GM19099 (cell line): ENCODE measurements around the gene GRHPR.

Experiments
- POLR2A ChIP-seq: IDR thresholded peaks from 3 replicates; pipeline ENCODE4 v1.6.1; 2011; ENCODE audit warnings: low read depth; ENCODE audit not compliant: insufficient read length; ENCODE audit errors: extremely low read depth

The GRHPR gene

DNA sequence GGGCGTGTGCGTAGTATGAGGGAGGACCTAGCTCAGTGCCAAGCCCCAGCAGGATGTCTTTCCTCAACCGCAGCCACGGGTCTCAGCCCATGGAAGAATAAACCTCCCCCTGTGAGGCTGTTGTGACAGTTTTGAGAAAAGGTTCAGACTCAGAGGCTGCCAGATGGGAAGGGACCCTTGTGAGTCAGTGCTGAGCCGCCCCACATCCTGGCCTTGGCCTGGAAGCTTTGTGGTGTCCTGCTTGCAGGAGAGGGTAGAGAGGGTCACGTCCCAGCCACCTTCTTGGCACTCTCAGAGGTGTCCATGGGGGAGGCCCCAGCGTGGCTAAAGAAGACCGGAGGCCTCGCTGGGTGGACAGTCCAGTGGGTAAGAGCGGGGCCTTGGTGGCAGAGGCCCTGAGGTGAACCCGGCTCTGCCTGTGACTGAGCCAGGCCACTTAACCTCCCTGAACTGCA lies 2.8 kb downstream of the GRHPR start:
- TF ChIP-seq POLR2A, result no peak

DNA sequence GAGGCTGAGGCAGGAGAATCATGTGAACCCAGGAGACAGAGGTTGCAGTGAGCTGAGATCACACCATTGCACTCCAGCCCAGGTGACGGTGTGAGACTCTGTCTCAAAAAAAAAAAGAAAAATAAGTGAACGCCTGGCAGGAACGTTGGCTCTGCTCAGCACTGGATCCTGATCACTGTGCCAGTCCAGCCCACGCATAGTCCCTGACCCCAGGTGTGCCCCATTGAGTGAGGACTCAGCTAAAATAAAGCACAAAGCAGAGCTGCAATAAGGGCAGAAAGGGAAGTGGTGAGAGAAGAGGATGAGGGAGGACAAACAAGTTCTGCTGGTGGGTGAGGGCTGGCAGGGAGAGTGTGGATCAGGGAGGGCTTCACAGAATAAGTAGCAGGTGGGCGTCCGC lies 4.3 kb downstream of the GRHPR start:
- no peak for TF ChIP-seq POLR2A

DNA sequence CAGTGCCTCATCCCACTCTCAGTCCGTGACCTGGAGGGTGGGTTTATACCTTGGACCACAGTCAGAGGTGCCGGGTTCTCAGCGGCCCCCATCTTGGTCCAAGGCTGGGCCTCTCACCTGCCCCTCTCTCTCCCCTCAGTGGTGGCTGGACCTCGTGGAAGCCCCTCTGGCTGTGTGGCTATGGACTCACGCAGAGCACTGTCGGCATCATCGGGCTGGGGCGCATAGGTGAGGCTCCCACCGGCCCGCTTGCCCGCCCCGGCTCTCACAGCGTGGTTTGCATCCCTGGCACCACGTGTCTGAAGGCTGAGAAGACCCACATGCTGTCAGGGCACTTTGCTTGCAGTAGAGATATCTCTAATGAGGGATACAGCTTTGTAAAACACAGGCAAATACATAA lies 5.8 kb downstream of the GRHPR start:
- no peak for TF ChIP-seq POLR2A

DNA sequence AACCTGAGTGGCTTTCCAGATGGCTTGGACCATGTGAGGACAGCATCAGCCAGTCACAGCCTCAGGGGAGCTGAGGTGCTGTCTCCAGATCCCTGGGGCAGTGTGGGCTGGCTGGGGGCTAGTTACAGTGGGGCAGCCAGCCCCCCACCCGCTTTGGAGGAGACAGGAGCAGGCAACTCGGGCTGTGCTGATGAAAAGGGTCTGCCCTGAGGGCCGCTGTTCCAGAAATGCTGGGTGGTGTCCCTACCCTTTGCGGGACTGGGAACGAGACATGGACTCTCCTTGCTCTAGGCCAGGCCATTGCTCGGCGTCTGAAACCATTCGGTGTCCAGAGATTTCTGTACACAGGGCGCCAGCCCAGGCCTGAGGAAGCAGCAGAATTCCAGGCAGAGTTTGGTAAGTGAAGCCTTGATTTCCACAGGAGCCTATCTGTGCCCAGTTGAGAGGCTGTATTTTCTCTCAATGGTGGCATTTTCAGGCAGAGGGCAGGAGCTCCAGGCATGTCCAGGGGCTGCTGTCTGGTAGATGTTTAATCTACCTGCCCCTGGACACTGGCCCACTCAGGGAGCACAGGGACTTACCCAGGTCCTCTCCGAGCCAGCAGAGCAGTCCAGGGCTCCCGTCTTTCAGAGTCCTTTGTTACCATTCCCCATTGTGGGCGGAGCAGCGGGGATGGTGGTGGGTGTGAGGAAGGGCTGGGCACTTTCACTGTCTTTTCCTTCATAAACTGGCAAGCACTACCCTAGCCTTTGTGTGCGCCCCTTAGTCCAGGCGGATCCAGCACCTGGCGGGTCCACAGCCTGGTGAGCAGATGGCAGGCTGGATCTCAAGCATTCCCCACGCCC lies 7.2 kb downstream of the GRHPR start:
- peak; percentile 13 for TF ChIP-seq POLR2A

DNA sequence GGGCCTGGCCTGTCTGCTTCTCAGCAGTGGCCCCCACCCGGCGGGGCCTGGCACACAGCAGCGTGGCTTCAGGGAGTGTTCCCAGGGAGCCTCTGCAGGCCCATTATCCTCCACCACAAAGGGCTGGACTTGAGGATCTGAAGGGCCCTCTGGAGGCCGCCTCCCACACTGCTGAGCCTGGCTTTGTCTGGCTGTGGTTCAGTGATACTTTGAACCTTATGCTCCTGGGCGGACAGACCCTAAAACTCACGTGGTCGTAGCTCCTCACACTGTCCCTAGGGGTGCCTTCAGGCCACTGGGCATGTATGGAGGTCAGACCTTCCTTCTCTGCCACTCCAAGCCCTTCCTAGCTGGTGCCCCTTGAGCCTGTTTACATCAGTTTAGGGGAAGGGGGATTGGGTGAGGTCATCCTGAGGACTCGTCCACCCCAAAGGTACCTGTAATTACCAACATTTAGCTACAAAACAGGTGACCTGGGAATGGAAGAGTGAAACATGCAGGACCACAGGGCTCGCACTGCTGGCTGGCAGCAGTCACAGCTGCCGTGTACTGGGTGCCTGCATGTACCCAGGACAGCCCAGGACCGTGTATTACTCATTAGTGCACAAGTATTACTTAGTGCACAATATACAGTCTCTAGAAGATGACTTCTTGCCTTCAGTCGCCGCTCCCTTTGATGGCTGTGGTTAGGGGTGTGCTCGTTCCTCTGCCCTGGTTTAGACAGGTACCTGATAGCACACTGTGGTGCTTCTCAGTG lies 8.5 kb downstream of the GRHPR start:
- TF ChIP-seq POLR2A, result no peak

DNA sequence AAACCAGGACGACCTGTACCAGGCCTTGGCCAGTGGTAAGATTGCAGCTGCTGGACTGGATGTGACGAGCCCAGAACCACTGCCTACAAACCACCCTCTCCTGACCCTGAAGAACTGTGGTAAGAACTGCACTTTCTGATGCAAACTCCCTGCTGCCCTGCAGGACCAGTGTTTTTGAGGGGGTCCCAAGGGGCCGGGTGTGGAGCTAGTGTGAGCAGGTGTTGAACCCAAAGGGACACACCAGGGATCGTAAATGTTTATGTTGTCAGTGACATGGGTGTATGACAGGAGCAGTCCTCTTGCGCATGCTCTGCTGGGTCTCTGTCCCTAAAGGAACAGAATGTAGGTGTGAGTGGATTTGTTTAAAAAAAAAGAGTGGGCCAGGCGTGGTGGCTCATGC lies 9.5 kb downstream of the GRHPR start:
- TF ChIP-seq POLR2A, result no peak

DNA sequence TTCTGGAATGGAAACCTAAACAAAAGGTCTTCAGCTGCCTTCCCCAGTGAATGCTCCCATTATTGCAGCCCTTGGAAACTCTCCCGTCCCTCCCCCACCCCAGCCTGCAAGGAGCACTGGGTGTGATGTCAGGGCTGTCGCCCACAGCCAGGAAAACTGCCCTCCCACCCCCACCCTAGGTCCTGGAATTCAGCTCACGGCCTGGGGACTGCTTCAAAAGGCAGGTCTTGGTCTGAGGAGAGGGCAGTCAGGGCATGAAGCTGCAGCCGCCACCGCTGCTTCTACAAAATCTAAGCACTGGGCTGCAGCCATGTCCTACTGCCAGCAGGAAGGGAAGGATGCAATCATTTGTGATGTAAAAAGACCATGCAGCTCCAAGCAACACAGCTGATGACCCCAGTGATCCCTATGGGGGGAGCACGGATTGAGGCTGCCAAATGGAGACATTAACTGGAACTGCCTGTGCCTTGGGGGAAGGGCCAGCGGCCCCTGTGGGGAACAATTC lies 11.4 kb downstream of the GRHPR start:
- no peak for TF ChIP-seq POLR2A

DNA sequence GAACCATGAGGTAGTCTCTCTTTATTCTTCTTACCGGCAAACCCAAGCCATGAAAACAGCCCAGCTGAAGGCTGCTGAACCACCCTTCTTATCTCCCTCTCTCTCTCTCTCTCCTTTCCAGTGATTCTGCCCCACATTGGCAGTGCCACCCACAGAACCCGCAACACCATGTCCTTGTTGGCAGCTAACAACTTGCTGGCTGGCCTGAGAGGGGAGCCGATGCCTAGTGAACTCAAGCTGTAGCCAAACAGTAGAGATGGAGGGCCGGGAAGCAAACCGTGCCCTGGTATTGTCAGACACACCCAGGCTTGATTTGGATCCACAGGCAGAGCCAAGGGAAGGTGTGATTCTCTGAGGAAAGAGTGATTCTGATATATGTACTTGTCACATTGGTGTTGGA lies 14.0 kb downstream of the GRHPR start:
- TF ChIP-seq POLR2A, result no peak

DNA sequence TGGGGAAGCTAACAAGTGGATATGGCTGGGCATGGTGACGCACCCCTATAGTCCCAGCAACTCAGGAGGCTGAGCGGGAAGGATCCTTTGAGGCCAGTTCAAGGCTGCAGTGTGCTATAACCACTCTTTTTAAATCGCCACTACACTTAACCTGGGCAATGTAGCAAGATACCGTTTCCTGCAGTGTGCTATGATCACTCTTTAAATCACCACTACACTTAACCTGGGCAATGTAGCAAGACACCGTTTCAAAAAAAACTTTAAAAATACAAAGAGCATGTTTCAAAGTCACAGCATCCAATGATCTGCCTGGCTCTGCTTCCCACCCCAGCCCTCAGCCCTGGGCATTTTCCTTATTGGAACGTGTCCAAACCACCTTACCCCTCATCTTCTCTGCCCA lies 14.5 kb downstream of the GRHPR start:
- TF ChIP-seq POLR2A, result no peak

DNA sequence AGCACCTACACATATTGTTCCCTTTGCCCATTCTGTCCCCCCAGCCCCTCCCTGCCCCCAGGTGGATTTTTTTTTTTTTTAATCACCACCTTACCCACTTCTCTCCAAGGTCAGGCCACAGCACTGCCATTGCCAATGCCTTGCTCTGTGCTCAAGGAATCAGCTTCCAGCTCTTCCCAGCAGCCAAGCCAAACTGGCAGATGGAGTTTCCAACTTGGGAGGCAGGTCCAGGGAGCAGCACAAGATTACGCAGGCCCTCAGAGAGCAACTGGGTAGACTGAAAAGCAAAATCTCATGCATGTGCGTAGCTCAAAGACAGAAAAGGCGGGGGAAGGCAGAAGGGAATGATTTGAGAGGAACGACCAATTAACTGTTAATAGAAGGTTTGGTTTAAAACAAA lies 15.1 kb downstream of the GRHPR start:
- no peak for TF ChIP-seq POLR2A

DNA sequence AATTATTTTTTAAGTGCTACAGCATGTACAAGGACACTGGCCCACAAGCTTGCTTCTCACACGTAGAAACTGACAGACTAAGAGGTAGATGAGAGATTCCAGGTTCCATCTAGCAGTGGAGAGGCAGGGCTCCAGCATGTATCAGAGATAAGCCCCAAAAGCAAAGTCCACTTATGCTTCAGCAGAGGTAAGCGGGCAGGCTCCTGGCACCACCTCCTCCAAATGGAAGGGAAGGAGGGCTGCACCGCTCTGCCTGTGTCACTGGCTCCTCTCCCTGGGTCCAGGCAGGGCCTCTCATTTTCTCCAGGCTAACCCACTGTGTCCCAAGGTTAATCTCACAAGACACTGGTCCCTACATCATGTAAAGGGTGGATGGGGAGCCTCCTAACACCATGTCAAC lies 15.9 kb downstream of the GRHPR start:
- TF ChIP-seq POLR2A, result no peak

DNA sequence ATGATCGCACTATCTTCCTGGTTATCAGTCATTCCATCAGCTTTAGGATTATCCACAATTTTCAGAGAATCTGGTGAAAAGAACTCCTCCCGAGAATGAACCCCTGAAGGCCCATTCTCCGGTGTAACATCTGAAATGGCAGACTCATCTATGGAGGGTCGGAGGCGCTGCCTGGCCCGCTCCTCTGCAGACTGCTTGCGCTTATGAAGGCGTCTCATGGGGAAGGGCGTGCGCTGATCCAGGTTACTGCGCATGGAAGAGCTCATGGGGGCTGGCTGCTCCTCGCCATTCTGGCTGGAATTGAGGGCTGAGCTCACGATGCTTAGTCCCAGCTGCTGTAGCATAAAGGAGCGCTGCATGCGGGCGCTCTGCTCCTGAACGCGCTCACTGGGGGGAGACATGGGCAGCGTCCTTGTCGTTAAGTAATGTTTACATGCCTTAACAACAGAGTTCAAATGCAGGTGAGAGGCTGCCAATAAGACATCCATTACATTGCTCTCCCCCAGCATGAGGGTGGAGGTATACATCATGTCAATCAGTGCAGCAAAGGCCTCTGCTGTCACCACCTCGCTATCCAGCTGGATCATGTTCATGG lies 19.4 kb downstream of the GRHPR start:
- TF ChIP-seq POLR2A, result no peak

DNA sequence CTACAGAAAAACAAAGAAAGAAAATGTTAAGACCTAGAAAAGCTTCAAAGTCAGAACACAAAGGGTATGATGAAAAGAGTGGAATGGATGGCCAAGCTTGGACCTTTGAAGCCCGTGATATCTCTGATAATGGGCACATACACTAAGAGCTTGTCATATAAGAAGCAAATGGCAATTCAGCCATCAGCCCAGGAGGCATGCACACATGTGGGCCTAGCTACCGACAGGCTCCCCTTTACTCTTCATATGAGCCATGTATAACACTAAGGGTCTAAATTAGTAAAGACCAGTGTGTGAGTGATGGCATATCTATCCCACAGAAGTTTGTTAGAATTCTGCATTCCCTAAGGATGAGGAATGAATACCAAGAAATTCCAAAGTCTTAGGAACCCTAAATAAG lies 20.1 kb downstream of the GRHPR start:
- TF ChIP-seq POLR2A, result no peak

DNA sequence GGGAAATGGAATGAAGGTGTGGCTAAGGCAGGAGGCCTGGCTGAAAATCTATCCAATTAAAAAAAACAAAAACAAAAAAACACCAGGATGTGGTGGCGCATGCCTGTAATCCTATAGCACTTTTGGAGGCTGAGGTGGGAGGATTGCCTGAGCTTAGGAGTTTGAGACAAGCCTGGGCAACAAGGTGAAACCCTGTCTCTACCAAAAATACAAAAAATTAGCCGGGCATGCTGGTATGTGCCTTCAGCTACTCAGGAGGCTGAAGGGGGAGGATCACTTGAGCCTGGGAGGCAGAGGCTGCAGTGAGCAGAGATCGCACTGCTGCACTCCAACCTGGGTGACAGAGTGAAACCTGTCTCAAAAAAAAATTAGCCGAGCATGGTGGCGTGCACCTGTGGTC lies 21.1 kb downstream of the GRHPR start:
- no peak for TF ChIP-seq POLR2A

DNA sequence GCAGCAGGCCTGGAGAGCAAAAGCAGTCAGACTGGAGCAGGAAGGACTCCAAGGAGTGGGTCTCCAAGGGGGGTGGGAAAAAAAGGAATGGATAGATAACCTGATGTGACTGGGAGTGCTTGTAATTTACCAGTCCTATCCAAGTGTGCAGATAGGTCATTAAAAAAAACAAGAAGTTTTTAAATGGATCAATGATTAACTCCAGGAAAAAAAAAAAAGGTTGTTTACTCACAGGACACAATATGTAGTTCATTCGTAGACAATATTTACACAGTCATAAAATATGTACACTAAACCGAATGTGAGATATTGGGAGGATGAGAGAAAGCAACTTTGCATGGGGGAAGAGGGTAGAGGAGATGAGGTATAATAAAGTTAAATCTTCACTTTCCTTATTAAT lies 22.4 kb downstream of the GRHPR start:
- TF ChIP-seq POLR2A, result no peak
